HepG2 (cell line): Measurements from ENCODE around the gene GPR4. TPM values are rescaled to one million over a fixed set of nuclear protein-coding genes. Genes with fewer than 3 reads are reported as not detected.
A peak's percentile ranks its signal among the peaks of the same experiment; 100 is the strongest.

ENCODE experiments used
- AFF4 ChIP-seq: sonication (generic); formaldehyde crosslinking; IDR thresholded peaks from 2 replicates; pipeline ENCODE4 v1.4.0; 2020; ENCODE audit warnings: missing genetic modification reagents
- ATF5 ChIP-seq: sonication (generic); formaldehyde crosslinking; IDR thresholded peaks from 2 replicates; pipeline ENCODE4 v1.4.0; 2020; ENCODE audit warnings: mild to moderate bottlenecking, low read depth, missing genetic modification reagents
- IKZF5 ChIP-seq: IDR thresholded peaks from 2 replicates; pipeline ENCODE4 v1.6.1; 2018; ENCODE audit warnings: missing genetic modification reagents, mild to moderate bottlenecking, missing compliant biosample characterization
- LCORL ChIP-seq, 2 experiments: fragments of 450-650 bp in 1 of 2; sonication (generic) in 1 of 2; formaldehyde crosslinking in 1 of 2; IDR thresholded peaks; 2 replicates each; pipeline versions ENCODE4 v1.5.0 to v1.6.1; 2017 to 2020; ENCODE audit warnings: antibody characterized with exemption in 1 of 2, missing genetic modification reagents in 1 of 2
- PRMT3 ChIP-seq: sonication (generic); formaldehyde crosslinking; IDR thresholded peaks from 2 replicates; pipeline ENCODE4 v1.8.1; 2022; ENCODE audit warnings: low read depth, mild to moderate bottlenecking, moderate library complexity, missing genetic modification reagents, borderline replicate concordance
- RFX1 ChIP-seq: fragments of 450-650 bp; IDR thresholded peaks from 2 replicates; pipeline ENCODE4 v1.6.1; 2017
- STAG1 ChIP-seq: sonication (generic); formaldehyde crosslinking; IDR thresholded peaks from 2 replicates; pipeline ENCODE4 v1.4.0; 2020; ENCODE audit warnings: missing genetic modification reagents
- WIZ ChIP-seq: sonication (generic); formaldehyde crosslinking; IDR thresholded peaks from 2 replicates; pipeline ENCODE4 v1.5.1; 2020; ENCODE audit warnings: mild to moderate bottlenecking, missing genetic modification reagents
- ZBTB44 ChIP-seq: sonication (generic); formaldehyde crosslinking; IDR thresholded peaks from 2 replicates; pipeline ENCODE4 v1.4.0; 2020; ENCODE audit warnings: missing genetic modification reagents
- ZNF180 ChIP-seq: sonication (generic); formaldehyde crosslinking; IDR thresholded peaks from 2 replicates; pipeline ENCODE4 v1.4.0; 2020; ENCODE audit warnings: low read depth, missing genetic modification reagents, borderline replicate concordance
- ZNF274 ChIP-seq: sonication (generic); formaldehyde crosslinking; IDR thresholded peaks from 2 replicates; pipeline ENCODE4 v1.5.1; 2020; ENCODE audit warnings: mild to moderate bottlenecking, missing genetic modification reagents
- ZNF503 ChIP-seq: sonication (generic); formaldehyde crosslinking; IDR thresholded peaks from 2 replicates; pipeline ENCODE4 v1.4.0; 2020; ENCODE audit warnings: missing genetic modification reagents
- ZNF530 ChIP-seq: sonication (generic); formaldehyde crosslinking; IDR thresholded peaks from 2 replicates; pipeline ENCODE4 v1.5.0; 2020; ENCODE audit warnings: low read depth, mild to moderate bottlenecking, missing genetic modification reagents
- ZNF543 ChIP-seq: sonication (generic); formaldehyde crosslinking; IDR thresholded peaks from 2 replicates; pipeline ENCODE4 v1.4.0; 2020; ENCODE audit warnings: mild to moderate bottlenecking, missing genetic modification reagents
- ZNF569 ChIP-seq: sonication (generic); formaldehyde crosslinking; IDR thresholded peaks from 2 replicates; pipeline ENCODE4 v1.5.0; 2020; ENCODE audit warnings: mild to moderate bottlenecking, missing genetic modification reagents, moderate library complexity, borderline replicate concordance
- ZNF576 ChIP-seq: sonication (generic); formaldehyde crosslinking; IDR thresholded peaks from 2 replicates; pipeline ENCODE4 v1.4.0; 2020; ENCODE audit warnings: mild to moderate bottlenecking, missing genetic modification reagents
- ZNF737 ChIP-seq: sonication (generic); formaldehyde crosslinking; IDR thresholded peaks from 2 replicates; pipeline ENCODE4 v1.5.0; 2020; ENCODE audit warnings: missing genetic modification reagents, mild to moderate bottlenecking, borderline replicate concordance
- ZNF788 ChIP-seq: sonication (generic); formaldehyde crosslinking; IDR thresholded peaks from 2 replicates; pipeline ENCODE4 v1.5.0; 2020; ENCODE audit warnings: mild to moderate bottlenecking, missing genetic modification reagents, borderline replicate concordance
- polyA plus RNA-seq, 8 experiments: library from polyadenylated mRNA; depleted of rRNA in 3 of 8; stranded (reverse) in 7 of 8; unstranded in 1 of 8; fragments of >200 nt; fragmentation: Illumina TruSeq in 4 of 8; extraction: Trizol in 4 of 8; gene quantifications; 2 replicates each; pipeline versions ENCODE4 v1.2.1 to v1.2.3, GENCODE V29; 2011 to 2016; ENCODE audit warnings: low read depth in 4 of 8, missing spikeins in 1 of 8, mixed read lengths in 1 of 8; ENCODE audit not compliant: insufficient read depth in 1 of 8
- total RNA-seq, 5 experiments: library from RNA; depleted of rRNA; stranded (reverse); fragments of >200 nt; fragmentation: Illumina TruSeq; extraction: Trizol; gene quantifications; 2 replicates each; pipeline ENCODE4 v1.2.3, GENCODE V29; 2016; ENCODE audit warnings: low read depth in 1 of 5

Gene GPR4
- total and polyA plus RNA-seq, 2 of the 13 experiments (the other 11 are each of a cell fraction or from before 2014, with no cell fraction given) = 0.15 TPM; not detected in 1

- TF ChIP-seq IKZF5 (no peak), ATF5 (CRISPR knock-in tag) (no peak), LCORL (IDR thresholded peaks at IDR 0.05) (no peak), LCORL (CRISPR knock-in tag; IDR thresholded peaks at IDR 0.05) (no peak; the same call in 1 of the 2 replicates), ZBTB44 (no peak), ZNF576 (CRISPR knock-in tag) (no peak), ZNF543 (CRISPR knock-in tag) (no peak), RFX1 (no peak), ZNF569 (CRISPR knock-in tag) (no peak), AFF4 (no peak), ZNF788 (peak; percentile 37; the same call in 1 of the 2 replicates), WIZ (CRISPR knock-in tag) (no peak), ZNF180 (no peak), STAG1 (CRISPR knock-in tag) (peak; percentile 66), PRMT3 (no peak), ZNF530 (CRISPR knock-in tag) (no peak), ZNF737 (no peak), ZNF503 (no peak), ZNF274 (CRISPR knock-in tag) (no peak)
Measured at GRCh38 chr19:45607071-45608029, 5.3 kb upstream of the GPR4 start (continued).
